NCI-H446 (cell line): ENCODE results near the gene NSDHL.
"Not testable (repeated sequence)": the region's sequence is repeated elsewhere in the genome, so short reads cannot be mapped to it uniquely, and the experiment has no call there.

Experiments
- DNase-seq, 2 experiments: peaks; one replicate each; lab custom pipeline; 2025; lab: John Stamatoyannopoulos, UW

Gene NSDHL

DNA sequence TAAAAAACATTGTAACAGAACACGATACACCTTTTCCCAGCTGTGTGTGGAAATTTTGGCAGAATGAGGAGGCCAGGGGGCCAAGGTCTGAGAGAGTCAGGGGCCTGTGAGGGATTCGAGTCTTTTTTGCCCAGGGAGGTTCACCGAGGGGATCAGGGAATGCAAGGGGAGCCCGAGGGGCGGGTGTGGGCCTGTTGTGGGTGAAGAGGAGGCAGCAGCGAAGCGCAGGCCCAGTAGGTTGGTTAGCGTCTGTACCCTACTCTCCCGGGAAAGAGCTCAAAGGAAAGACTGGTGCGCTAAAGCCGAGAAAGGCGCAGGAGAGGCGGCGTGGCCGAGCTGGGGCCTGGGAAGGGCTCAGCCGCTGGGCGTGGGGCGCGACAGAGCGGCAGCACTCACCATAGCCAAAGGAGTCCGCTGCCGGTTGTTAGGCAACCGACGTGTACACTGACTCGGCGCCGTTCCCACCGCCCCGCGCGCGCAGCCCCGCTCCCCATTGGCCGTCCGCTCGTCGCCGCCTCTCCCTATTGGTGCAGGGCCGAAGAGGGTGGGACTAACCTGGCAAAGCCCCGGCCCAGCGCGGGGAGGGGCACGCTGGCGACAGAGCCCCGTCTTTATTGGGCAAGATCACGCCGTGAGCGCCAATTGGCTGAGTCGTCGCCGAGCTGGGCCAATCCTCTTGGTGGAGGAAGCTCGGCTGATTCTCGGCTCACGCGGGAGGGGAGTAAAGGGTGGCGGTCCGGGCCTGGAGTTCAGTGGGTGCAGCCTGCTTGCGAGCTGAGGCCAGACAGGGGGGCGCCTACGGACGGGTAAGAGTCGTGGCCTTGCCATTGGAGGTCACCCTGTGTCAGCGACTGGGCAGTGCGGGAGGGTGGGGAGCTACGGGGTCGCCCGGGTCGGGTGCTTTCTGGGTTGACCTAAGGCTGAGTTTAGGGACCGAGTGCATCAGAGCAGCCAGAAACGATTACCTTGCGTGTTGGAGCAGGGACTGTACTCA lies at the start of gene NSDHL, which contains the start of gene CETN2:
Gene NSDHL (plus strand): TSS at position 752 of the 994 bp plus-strand sequence. CDS start 15,262 bp downstream, outside the sequence.
Gene CETN2 (minus strand): TSS at position 446 of the 994 bp plus-strand sequence. CDS start 47 bp downstream, at position 399.
- DNase-seq = peak; percentile 89 to 96

GRCh38 chrX:152787062-152787461 lies 43.8 kb upstream of the NSDHL start:
- DNase-seq = not testable (repeated sequence)

- DNase-seq = no peak
These were observed 31.9 kb upstream of the NSDHL start for GRCh38 chrX:152798945-152799344.

- no peak for DNase-seq
These were observed 24.8 kb upstream of the NSDHL start for GRCh38 chrX:152806035-152806434.

DNA sequence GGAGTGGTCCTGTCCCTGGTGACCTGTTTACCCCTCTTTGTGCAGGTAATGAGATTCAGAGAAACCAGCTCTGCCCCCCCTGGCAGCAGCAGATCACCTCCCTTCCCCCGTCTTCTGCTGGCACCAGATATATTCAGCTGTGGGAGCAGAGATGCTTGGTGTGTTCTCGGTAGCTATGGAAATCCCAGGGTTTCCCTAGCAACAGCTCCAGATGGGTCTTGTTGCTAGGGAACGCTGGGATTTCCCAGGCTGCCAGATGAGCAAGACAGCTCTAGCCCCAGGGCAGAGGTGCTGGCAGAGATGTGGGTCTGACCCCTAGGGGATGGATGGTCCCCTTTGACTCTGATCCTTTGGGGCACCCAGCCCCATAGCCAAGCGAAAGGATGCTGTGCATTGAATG lies 20.5 kb upstream of the NSDHL start:
- DNase-seq = no peak

GRCh38 chrX:152813206-152813605 lies 17.7 kb upstream of the NSDHL start:
- no peak for DNase-seq

- no peak for DNase-seq
These were observed 16.8 kb upstream of the NSDHL start for GRCh38 chrX:152814048-152814447.

- DNase-seq = peak in 1 of 2 experiments; percentile 57
These were observed 13.6 kb upstream of the NSDHL start for GRCh38 chrX:152817078-152817764.

GRCh38 chrX:152818356-152818755 lies 12.5 kb upstream of the NSDHL start:
- DNase-seq = no peak

DNA sequence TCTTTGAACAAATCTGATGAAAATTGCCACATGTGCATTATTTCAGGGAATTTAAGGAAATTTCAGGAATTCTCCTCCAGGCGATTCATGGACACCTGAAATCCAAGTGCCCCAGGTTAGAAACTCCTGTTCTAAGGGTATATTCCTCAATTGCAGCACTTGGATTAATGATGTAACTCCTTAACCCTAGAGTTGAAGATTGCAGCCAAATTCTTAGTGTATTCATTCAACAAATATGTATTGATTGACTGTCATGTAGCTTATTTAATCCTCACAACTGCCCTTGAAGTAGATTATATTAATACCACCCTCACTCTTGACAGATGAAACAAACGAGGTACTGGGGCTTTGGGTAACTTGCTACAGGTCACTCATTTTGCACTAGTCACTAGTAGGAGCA lies 11.6 kb upstream of the NSDHL start:
- DNase-seq = no peak

DNA sequence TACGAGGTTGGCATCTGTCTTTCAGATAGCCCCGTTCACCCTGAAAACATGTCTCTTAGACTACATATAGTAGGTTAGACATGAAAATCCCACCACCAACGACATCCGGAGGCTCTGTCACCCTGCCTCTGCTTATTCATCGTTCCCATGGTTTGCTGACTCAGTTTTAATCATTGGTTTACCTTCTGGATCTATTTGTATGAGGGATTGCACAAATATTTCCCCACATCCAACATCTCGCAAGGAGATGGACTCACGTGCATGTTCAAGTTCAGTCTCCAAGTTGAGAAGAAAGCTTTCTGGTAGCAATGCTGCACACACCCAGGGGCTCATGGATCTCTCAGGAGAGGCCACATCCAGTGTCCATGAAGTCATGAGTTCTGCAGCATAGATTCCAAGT lies 11.1 kb upstream of the NSDHL start:
- DNase-seq = no peak

- peak in 1 of 2 experiments; percentile 40 for DNase-seq
These were observed 9.6 kb upstream of the NSDHL start for GRCh38 chrX:152821145-152821765.

- no peak for DNase-seq
These were observed 8.3 kb upstream of the NSDHL start for GRCh38 chrX:152822383-152823086.

DNA sequence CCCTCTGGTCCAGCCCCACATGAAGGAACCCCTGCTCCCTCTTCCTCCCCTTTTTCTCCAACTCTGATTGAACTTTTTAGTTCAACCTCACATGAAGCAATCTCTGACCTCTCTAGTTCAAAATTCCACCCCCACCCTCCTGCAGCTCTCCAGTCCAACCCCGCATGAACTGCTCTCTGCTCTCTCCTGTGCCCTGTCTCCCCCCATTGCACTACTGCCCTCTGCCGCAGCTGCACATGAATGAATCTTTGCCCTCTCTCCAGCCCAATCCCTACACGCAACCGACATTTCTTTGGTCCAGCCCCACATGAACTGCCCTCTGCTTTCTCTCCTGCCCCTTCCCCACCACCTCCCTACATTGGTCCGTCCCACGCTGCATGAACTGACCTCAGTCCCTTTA lies 7.2 kb upstream of the NSDHL start:
- no peak for DNase-seq

- no peak for DNase-seq
These were observed 6.0 kb upstream of the NSDHL start for GRCh38 chrX:152824841-152825374.

DNA sequence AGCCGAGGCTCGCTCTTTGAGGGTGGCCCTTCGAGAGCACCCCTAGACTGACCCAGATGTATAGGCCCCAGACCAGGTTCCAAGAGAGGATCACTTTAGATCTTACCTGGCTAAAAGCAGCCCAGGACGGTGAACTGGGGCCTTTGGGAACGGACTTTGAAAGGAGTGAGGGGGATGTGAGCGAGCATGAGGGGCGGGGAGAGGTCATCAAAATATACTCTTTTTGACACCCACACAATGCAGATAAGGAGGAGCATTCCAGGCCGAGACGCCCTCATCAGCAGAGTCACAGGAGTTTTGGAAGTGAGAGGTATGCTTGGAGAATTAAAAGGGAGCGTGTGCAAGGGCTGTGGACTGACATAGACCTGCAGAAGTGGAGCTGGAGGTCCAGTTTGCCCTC lies 528 bp downstream of the NSDHL start:
- DNase-seq = no peak

DNA sequence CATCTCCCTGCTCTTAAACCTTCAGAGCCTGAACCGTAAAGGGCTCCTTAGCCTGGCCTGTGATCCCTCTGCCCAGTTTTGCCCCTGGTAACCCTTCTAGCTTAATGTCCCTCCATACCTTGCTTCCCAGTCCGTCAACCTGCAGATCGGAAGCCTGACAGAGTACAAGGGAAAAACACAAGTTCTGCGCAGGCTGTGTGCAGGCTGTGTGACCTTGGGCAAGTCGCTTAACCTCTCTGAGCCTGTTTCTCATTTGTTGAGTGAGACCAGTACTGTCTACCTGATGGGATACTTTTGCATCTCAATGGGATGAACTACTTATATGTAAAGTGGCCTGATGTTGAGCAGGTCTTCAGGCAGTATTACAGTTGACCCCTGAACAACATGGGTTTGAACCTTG lies 1.7 kb downstream of the NSDHL start:
- no peak for DNase-seq

GRCh38 chrX:152833378-152833777 lies 2.5 kb downstream of the NSDHL start:
- no peak for DNase-seq

GRCh38 chrX:152835470-152835869 lies 4.6 kb downstream of the NSDHL start:
- not testable (repeated sequence) for DNase-seq

DNA sequence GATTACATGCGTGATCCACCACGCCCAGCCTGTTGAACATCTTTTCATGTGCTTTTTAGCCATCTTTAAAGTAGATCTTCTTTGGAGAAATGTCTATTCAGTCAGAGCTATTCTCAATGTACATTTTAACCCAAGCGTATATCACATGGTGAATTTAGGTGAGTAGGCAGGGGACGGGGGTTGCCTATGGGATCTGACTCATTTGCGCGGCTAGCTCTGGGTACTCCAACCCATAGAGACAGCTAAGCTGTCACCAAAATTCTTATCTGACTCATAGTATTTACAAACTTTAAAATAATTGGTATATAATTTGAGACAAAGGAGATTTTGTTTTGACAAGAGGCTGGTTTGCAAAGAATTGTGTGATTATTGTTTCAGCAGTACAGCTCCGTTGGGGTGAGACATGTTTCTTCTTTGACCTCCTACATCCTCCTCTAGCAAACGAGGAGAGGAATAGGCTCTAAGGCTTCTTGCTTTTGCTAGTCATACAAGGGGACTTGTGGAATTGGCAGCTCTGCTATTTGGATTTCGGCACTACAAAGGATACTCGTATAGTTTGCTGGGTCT lies 12.0 kb downstream of the NSDHL start:
- DNase-seq = no peak

GRCh38 chrX:152843852-152844251 lies 13.0 kb downstream of the NSDHL start:
- no peak for DNase-seq
